HG03354 (cell line): ENCODE data around the gene STMND1.

Source experiments
- ATAC-seq: cut with Tn5 transposase; IDR thresholded peaks from one replicate; pipeline ENCODE4 v1.9.1; 2021; ENCODE audit warnings: mild to moderate bottlenecking; ENCODE audit not compliant: unreplicated experiment, poor library complexity, severe bottlenecking

Gene STMND1

DNA sequence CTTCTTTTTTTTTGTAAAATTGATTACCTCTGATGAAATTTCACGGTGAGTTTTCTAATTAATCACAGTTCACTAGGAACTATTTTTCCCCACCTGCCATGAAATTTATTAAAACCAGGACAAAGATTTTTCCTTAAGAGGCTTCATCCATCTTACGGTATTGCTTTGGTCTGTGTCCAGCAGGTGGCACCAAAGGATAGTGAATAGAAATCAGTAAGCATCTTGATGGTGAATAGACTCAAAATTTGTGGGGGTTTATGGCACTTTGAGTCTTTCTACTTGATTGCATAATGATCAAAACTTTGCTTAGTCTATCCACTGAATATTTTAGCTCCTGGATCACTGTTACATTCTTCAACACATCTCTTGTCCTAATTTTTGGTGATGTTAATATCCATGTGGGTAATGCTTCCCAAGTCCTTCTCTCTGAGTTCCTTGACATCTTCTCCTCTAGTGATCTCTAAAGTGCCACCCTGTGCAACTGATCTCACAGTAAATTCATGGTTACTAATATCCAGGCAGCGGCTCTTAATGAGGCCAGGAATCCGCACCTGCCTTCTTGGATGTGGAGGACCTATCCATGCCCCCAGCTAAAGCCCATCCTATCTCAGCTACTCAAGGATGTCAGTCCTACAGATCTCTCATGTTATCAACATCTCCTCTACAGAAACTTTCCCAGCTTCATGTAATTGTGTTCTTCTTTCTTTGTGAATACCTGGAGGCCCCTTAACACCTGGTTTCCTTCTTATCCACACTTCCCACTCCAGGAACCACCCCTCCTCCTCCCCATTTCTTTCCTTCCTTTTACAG lies 54.5 kb downstream of the STMND1 start:
- peak; percentile 70 for ATAC-seq

DNA sequence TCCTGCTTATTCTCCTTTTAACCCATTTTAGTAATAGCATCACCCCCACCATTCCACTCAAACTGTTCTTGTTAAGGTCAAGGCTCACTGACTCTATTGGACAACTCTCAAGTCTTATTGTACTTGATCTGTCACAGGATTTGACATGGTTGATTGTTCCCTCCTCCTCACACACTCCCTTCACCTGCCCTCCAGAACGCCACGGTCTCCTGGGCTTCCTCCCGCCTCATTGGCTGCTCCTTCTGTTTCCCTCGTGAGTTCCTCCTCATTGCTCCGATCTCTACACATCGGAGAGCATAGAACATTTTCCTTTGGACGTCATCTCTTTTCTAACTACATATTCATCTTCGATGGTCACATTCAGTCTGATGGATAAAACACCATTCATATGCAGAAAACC lies 55.1 kb downstream of the STMND1 start:
- no peak for ATAC-seq

DNA sequence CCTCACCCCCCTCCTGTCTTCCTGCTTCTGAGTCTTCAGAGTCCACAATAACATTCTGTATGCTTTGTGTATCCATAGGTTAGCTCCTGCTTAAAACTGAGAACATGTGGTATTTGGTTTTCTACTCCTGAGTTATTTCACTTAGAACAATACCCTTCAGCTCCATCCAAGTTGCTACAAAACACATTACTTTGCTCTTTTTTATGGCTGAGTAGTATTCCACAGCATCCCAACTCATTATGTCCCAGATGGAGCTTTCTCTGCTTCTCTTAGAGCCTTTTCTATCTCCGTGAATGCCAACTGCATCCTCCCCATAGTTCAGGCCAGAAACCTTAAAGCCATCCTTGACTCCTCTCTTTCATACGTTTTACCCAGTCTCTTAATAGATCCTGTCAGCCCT lies 55.8 kb downstream of the STMND1 start:
- ATAC-seq: no peak

DNA sequence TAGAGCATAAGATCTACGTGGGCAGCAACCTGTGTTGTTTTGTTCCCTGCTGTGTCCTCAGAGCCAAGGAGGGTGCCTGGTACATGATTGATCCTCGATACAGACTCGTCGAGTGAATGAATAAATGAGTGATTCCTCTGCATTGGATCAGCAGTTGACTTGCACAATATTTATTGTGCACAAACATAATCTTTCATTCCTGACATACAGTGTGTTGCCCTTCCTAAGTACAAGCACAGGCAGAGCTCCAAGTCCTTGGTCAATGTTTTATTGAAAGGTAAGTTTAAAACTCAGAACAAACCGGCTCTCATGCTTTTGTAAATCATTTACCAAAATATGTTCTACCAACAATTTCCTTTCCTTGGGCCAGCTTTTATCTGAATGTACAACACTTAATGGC lies 57.4 kb downstream of the STMND1 start:
- ATAC-seq: no peak

DNA sequence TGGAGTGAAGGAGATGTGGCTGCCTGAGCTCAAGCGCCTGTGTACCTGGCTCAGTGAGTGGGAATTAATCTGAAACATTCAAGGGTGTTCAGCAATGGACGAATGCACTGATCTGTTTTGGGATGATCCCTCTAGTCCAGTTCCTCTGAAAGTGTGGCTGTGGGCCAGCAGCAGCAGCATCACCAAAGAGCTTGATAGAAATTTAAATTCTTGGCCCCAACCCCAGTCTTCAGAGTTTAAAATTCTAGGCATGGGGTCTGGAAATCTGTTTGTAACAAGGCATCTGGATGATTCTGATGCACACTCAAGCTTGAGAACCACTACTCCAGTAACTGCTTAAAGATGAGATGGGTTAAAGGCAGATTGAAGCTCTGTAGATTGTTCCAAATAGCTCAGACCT lies 59.2 kb downstream of the STMND1 start:
- no peak for ATAC-seq

DNA sequence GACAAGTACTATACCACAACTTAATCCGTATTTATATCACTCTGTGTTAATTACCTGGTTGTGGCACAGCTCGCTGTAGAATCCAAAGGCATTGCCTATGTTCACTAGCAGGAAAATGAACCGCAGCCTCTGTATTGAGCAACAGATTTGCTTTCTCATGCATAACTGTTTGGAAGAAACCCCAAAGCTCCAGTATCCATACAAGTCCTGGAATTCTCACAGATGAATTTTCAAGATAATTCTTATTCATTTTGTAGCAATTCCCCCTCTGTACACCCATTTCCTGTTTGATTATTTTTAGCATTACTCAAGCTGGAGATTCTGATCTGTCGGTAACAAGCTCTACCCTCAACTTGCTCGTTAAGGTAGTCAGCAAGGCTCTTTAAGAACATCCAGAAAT lies 63.5 kb downstream of the STMND1 start:
- ATAC-seq: no peak

DNA sequence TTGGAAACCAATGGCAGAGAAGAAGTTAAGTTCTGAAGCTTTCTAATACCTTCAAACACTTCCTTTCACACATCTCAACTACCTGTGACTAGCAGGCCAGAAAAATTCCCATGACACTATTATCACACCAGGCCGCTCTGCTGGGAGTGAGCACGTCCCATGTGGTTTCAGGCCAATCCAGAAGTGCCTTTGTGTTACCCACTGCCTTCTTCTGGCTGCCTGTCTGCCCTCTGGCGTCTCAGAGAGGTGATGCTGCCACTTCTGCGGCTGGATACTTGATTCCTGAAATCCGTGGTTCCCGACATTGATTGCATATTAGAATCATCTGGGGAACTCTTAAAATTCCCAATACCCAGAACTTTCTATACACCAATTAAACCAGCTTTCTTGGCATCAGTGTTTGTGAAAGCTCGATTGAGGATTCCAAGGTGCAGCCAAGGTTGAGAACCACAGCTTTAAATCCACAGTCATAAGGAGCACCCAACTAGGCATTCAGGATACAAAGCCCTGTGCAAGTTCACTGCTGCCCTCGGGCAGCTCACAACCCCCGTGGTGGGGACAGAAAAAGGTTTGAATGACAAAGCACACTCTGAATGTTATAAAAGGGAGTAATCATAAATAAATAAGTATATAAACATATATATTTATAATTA lies 65.6 kb downstream of the STMND1 start:
- ATAC-seq: no peak

DNA sequence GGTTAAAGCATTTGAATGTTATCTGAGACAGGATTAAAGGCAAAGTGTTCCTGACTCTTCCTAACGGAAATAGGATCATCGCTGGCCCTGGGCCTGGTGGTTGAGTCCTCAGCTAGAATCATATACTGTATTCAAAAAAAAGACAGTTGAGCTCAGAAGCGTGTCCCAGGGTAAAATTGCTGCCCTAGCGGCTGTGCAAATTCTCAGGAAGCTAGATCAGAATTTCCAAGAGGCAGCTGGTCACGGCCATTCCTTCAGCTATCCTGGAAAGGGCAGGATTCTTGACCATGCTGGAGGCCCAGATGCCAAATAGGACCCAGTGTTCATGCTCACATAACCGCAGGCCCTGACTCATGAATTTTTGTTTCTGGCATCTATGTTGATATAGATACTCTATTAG lies 67.4 kb downstream of the STMND1 start:
- ATAC-seq: no peak

DNA sequence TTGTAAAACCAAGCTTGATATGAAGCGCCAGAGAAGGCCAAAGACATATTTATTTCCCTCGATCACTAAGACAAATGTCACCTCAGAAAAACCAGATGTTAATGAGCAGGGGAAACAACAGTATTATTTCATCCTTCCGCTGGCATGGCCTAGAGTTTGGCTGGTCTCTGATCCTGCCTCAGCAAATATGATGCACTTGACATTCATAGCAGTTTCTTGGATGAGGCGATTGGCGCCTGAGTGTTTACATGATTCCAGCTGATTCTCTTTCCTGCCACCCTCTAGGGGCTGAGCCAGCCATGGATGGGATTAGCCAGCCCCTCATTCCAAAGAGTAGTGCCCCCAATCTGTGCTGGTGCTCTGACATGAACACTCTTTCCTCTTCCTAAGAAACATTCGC lies 67.9 kb downstream of the STMND1 start:
- no peak for ATAC-seq

DNA sequence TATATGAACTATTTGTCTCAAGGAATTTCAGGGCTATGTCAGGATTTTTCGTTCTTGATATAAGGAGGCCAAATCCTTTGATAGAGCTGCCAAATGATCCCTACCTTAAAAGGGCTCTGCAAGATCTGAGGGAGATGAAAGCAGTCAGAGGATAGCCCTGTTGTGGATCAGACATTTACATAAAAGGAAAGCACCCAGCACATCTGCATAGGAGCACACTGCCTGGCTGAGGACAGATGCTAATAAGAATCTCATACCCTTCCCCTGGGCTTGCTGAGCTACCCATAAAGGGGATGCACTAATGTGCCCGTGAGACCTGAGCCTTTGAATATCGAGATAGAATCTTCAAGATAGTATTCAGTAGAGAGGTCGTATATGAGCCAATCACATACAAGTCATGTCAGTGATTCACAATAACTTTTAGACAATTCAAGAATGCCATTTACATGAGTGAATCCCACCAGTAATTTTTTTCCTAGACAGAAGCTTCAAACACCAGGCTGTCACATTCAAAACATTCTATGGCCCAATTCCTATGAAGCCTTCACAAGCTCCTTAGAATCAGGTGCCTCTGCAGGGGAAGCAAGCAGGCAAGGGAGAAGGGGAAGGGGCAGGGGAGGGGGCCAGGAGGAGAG lies 71.1 kb downstream of the STMND1 start:
- no peak for ATAC-seq

DNA sequence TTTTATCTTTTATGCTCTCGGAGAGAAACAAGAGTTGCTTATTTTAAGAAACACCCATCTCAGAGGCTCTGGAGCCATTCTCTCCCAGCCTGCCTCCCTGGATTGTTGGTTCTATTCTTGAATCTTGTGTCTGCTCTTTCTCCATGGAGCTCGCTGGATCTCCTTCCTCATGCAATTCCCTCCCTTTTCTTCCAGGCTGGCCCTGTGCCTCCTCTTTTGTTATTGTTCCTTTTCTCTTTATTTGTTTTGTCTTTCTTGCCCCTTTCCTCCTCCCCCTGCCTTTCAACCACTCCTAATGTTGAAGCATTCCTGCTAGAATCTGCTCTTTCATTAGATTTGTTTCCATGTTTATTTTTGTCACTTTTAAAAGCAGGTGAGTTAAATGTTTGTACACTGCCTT lies 76.5 kb downstream of the STMND1 start:
- no peak for ATAC-seq

DNA sequence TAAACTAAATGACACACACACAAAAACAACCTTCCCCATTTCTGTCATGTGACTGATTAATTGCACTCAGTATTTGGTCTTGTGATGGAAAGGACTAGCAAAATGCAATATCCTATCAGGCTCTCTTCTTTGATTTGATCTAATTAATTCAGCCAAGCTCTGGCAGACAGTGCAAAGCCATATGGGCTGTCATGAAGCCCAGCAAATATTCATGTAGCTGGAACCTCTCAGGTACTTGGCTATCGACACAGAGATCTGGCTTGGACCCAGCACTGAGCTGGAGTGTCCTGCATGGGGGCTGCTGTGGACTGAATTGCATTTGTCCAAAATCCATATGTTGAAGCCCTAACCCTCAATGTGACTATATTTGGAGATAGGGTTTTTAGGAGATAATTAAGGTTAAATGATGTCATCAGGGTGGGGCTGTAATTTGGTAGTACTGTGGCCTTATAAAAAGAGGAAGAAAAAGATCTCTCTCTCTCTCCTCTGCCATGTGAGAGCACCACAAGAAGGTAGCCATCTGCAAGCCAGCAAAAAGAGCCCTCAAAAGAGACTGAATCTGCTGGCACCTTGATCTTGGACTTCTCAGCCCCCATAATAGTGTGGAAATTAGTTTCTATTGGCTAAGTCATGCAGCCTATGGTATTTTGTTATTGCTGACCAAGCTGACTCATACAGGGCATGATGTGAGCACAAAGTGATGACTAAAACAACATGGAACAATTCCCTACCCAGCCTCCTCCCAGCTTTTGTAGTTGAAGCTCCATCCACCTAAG lies 77.1 kb downstream of the STMND1 start:
- no peak for ATAC-seq

DNA sequence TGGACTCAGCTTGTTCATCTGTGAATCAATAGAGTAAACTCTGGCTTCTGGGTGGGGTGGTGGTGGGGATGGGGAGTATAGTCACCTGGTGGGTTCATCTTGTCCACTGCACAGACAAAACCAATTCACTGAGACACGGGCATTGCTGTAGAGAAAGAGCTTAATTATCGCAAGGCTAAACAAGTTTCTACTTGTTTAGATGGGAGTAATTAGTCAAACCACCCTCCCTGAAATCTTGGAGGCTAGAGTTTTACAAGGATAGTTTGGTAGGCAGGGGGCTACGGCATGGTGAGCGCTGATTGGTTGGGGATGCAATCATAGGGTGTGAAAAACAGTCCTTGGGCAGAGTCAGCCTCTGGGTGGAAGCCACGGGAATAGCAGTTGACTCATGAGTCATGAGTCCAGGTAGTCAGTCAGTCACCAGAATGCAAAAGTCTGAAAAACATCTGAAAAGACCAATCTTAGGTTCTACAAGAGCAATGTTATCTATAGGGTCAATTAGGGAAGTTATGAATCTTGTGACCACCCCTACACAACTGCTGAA lies 77.8 kb downstream of the STMND1 start:
- ATAC-seq: no peak
